Dermis microvascular lymphatic vessel endothelial cell (primary cell): Measurements from ENCODE around the gene MB. TPM values are rescaled to one million over a fixed set of nuclear protein-coding genes. Genes with fewer than 3 reads are reported as not detected.
A peak's percentile ranks its signal among the peaks of the same experiment; 100 is the strongest.

Source experiments
- DNase-seq, 2 donors: peaks; one replicate each; pipeline versions ENCODE4 v3.0.0 to v3.0.0-alpha.2; 2010; ENCODE audit warnings: low read depth in 2 of 2
- total RNA-seq: library from RNA; depleted of rRNA; stranded (reverse); fragments of >200 nt; gene quantifications from 2 replicates; pipeline ENCODE4 v1.2.1, GENCODE V29; 2014

Gene MB
- total RNA-seq, 1 donor from 2014 or later = not detected

DNA sequence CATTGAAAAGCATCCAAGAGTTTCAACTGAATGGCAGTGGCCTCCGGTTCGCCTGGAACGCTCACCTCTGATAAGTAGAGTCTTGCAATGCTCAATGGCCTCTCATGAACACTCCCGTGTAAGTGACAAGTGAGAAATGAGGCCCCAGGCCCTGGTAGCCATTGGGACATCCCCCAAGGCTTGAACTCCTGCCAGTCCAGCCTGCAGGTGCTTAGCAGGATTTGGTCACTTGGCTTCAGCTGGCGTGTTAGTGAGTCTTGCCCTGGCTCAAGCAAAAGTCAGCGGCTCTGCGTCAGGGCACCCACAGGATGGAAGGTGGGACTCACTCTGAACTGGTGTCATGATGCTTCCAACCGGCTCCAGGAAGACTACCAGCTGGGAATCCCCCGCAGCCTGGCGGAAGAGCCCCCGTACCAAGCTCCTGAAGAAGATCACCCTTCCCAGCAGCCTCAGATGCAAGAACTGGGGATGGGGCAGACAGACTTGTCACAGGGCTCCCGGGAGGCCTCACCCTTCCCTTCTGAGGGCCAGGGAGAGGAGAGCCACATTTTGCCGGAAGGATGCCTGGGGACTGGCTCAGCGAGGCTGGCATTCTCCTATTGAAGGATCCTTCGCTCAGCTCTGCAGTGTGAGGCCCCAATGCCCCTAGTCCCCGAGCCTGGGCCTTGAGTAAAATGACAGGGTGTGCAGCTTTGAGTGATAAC is 19.3 kb downstream of the MB start:
- DNase-seq = no peak

GRCh38 chr22:35596821-35597220 is 20.3 kb downstream of the MB start:
- no peak for DNase-seq

- no peak for DNase-seq
These were observed 22.4 kb downstream of the MB start for GRCh38 chr22:35594686-35595085.

- DNase-seq = no peak
These were observed 23.1 kb downstream of the MB start for GRCh38 chr22:35593891-35594470.

DNA sequence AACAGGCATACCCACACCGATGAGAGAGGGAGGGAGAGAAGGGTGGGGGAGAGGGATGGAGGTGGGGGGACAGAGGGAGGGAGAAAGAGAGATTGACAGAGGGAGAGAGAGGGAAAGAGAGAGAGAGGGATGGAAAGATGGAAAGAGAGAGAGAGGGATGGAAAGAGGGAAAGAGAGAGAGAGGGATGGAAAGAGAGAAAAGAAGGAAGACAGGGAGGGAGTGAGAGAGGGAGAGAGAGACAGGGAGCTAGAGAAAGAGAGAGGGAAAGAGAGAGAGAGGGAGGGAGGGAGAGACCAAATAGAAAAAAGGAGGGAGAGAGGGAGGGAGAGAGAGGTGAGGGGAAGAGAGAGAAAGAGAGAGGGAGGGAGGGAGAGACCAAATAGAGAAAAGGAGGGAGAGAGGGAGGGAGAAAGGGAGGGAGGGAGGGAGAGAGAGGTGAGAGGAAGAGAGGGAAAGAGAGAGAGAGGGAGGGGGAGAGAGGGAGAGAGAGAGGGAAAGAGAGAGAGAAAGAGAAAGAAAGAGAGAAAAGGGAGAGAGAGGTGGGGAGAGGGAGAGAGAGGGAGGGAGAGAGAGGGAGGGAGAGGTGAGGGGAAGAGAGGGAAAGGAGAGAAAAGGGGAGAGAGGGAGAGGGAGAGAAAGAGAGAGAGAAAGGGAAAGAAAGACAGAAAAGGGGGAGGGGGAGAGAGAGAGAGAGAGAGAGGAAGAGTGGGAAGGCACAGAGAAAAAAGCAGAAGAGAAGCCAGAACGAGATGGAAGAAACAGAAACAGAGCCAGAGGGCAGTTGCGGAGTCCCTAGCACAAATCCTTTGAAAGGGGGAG is 23.8 kb downstream of the MB start:
- DNase-seq = no peak

DNA sequence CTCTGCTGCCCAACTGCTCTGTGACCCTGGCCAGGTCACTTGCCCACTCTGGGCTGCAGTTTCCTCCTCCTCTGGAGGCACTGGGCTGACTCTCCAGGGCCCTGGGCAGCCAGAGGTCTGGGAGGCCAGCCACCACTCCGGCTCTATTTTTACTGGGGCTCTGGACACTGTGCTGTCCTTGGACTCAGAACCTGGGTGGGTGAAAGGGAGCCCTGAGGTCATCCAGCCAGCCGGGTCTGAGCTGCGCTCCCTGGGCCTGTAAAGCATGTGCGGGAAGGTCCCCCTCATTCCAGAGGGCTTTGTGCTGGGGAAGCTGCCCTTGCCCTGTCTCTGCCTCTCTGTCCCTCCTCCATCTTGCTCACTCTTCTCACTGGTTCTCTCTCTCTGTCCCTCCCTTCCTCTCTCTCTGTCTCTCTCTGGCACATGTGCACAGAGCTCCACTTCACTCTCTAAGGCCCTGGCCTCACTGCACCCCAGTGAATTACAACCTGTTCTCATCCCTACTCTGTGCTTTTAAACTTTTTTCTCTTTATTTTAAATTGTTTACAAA is 24.6 kb downstream of the MB start:
- DNase-seq = no peak

GRCh38 chr22:35591714-35592417 is 25.3 kb downstream of the MB start:
- DNase-seq = no peak

GRCh38 chr22:35590634-35591295 is 26.4 kb downstream of the MB start:
- DNase-seq = no peak

- DNase-seq = no peak
These were observed 27.4 kb downstream of the MB start for GRCh38 chr22:35589756-35590093.

GRCh38 chr22:35589071-35589755 is 27.9 kb downstream of the MB start:
- no peak for DNase-seq

GRCh38 chr22:35587896-35588295 is 29.2 kb downstream of the MB start:
- no peak for DNase-seq

DNA sequence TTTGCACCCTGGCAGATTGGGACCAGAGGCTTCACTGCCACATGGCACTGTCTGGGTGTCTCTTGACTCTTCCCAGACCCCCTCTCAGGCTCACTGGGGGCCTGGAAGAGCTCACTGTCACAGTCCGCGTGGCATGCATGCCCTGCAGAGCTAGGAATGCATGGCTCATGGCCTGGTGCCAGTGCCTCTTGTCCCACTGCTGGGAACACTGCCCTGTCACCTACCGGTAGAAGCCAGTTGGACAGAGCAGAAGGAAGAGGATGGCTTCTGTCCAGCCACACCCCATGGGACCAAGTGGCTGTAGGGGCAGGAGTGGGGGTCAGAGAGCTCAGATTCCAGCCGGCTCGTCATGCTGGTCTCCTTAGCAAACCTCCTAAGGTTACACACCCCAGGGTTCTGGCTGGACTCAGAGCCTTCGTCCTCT is 29.7 kb downstream of the MB start:
- peak in 1 of 2 donors; percentile 1 for DNase-seq

GRCh38 chr22:35586771-35587170 is 30.4 kb downstream of the MB start:
- no peak for DNase-seq

GRCh38 chr22:35582861-35583670 is 34.1 kb downstream of the MB start:
- DNase-seq = peak; percentile 38 to 75

GRCh38 chr22:35582218-35582860 is 34.8 kb downstream of the MB start:
- no peak for DNase-seq

DNA sequence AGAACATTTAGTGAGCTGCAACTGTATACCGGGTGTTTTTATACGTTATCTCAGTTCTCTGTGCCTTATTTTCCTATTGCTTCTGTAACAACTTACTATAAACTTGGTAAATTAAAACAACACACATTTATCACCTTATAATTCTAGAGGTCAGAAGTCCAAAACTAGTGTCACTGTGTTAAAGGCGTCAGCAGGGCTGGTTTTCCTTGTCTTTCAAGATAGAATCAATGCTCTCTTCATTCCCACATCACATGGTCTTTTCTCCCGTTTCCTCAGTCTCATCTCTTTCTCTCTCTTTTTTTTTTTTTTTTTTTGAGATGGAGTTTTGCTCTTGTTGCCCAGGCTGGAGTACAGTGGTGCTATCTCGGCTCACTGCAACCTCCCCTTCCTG is 36.1 kb downstream of the MB start:
- DNase-seq = no peak

DNA sequence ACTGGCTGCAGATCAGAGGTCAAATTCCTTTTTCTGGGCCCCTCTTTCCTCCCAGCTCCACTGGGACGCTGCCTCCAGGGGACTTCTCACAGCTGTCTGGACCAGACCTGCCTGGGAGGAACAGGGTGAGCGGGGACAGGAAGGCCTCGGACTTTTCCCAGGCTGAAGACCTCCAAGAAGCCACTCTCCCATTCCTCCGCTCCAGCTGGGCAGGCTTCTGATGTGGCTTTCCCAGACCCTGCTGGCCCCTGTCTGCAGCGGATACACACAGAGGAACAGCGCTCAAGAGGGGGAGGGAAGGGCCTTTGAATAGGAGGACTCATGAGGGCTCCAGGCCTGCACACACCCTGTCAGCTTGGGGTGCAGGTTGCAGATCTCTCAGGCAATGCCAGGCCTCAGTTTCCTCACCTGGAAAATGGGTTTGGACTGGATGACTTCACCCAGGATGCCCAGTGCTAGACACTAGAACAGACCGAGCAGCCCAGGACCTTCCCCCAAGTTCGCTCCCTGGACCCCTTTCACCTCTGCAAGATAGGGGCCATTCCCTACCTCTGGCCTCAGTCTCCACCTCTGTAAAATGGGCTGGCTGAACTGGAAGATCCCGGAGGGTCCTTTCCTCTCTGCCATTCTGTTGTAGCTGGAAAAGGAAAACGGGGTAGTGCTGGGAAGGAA is 36.6 kb downstream of the MB start:
- DNase-seq = no peak

DNA sequence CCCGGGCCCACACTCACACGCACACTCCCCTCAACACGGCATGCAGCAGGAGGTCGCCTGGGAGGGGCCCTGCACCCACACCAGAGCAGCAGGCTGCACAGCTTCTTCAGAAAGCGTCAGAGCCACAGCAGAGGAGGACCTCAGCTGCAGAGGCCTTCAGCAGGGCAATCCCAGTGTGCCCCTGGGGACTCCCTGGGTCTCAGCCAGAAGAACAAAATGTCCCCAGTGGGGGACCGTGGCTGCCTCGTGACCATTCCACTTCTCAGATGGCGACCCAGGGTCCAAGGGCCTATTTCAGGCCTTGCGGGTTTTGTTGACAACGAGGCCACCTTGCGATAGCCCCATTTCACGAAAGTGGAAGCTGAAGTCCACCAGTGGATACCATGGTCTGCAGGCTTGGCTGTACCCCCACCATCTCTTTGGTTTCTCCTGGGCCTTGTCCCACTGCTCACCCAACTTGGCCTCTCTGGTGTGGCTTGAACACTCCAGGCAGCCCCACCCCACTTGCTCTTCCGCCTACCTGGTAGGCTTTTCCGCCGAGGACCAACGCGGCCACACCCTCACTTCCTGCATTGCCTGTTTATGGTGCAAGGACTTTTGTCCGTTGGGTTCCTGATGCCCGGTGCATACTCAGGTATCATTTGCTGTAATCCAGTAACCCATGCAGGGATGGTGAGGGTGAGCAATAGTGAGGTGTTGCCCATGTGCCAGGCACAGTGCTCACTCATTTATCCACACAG is 38.1 kb downstream of the MB start:
- DNase-seq = no peak
